ENCODE results near the gene TPI1.

The TPI1 gene

DNA sequence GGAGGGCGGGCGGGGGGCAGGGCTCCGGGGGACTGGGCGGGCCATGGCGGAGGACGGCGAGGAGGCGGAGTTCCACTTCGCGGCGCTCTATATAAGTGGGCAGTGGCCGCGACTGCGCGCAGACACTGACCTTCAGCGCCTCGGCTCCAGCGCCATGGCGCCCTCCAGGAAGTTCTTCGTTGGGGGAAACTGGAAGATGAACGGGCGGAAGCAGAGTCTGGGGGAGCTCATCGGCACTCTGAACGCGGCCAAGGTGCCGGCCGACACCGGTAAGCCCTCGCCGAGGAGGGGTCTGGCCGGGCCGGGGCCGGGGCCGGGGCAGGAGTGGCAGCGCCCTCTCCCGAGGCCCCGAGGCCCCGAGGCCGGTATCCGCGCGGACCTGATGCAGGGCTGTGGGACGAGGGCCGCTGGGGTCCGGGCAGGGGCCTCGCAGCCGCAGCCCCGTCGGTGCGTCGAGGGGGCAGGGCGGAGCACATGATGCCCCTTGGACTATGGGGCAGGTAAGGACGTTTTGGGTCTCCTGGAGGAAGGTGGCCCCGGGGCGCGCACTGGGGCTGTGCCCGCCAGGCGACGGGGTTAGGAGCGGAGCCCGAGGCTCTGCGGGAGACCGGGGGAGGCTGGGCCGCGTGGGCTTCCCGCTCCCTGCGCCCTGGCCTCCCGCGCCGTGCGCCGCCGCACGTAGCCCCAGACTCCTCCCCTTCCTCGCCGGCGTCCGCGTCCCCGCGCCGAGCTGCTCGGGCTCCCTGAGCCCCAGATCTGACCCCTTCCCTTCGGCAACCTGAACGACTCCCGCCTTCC lies at the start of gene TPI1:
TPI1 (plus strand) TSS at position 119 of the 798 bp plus-strand sequence; CDS start at position 155, 36 bp downstream.
- peak; percentile 34 to 76 (median 69) for DNase-seq

DNA sequence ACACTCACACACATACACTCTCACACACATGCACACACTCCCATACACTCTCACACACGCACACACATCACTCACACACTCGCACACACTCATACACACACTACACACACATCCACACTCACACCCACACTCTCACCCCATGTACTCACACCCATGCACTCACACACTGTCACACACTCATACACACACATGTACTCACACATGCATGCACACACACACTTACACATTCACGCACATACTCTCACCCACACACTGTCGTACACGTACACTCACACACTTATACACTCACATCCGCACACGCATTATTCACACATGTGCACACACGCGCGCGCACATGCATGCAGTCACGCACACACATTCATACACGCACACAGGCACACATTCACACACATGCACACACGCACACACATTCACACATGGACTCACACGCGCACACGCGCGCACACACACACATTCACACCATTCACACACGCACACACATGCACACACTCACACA lies 49.6 kb upstream of the TPI1 start:
- no peak for DNase-seq

DNA sequence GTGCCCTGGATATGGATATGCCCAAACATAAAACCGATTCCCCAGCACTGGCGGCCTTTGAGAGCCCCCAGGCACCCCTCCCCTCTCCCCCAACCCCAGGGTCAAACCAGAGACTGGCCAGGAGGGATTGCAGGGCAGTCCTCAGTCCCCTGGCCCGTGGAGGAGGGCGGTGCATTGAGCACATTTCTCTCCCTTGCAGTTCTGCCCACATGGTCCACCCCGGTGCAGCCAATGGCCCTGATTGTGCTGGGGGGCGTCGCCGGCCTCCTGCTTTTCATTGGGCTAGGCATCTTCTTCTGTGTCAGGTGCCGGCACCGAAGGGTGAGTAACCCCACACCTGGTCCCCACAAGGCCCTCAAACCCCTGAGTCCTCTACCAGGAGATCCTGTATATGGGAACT lies 49.1 kb upstream of the TPI1 start:
- no peak for DNase-seq

DNA sequence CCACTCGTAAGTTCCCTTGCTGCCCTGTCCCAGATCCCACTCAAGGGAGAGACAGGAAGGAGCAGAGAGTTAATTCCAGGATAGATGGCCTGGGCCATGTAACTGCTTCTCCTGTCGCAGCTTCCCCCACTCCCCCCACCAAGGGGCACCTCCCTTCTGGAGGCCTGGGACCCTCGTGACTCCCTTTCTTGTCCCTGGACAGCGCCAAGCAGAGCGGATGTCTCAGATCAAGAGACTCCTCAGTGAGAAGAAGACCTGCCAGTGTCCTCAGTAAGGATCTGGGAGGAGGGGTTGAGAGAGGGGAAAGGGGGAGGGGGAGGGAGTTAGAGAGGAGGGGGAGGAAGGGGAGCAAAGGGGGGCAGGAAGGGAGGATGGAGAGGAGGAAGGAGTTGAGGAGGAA lies 48.7 kb upstream of the TPI1 start:
- no peak for DNase-seq

DNA sequence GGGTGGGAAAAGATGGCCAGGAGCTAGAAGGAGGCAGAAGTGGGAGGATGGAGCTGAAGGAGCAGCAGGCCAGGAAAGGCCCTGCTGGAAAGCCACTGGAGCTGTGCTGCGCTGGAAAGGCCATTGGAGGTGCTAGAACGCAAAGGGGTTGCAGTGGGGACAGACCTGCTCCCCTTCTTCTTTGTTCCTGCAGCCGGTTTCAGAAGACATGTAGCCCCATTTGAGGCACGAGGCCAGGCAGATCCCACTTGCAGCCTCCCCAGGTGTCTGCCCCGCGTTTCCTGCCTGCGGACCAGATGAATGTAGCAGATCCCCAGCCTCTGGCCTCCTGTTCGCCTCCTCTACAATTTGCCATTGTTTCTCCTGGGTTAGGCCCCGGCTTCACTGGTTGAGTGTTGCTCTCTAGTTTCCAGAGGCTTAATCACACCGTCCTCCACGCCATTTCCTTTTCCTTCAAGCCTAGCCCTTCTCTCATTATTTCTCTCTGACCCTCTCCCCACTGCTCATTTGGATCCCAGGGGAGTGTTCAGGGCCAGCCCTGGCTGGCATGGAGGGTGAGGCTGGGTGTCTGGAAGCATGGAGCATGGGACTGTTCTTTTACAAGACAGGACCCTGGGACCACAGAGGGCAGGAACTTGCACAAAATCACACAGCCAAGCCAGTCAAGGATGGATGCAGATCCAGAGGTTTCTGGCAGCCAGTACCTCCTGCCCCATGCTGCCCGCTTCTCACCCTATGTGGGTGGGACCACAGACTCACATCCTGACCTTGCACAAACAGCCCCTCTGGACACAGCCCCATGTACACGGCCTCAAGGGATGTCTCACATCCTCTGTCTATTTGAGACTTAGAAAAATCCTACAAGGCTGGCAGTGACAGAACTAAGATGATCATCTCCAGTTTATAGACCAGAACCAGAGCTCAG lies 48.0 kb upstream of the TPI1 start:
- no peak for DNase-seq

DNA sequence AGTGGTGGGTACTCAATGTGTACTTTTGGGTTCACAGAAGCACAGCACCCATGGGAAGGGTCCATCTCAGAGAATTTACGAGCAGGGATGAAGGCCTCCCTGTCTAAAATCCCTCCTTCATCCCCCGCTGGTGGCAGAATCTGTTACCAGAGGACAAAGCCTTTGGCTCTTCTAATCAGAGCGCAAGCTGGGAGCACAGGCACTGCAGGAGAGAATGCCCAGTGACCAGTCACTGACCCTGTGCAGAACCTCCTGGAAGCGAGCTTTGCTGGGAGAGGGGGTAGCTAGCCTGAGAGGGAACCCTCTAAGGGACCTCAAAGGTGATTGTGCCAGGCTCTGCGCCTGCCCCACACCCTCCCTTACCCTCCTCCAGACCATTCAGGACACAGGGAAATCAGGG lies 47.2 kb upstream of the TPI1 start:
- no peak for DNase-seq

DNA sequence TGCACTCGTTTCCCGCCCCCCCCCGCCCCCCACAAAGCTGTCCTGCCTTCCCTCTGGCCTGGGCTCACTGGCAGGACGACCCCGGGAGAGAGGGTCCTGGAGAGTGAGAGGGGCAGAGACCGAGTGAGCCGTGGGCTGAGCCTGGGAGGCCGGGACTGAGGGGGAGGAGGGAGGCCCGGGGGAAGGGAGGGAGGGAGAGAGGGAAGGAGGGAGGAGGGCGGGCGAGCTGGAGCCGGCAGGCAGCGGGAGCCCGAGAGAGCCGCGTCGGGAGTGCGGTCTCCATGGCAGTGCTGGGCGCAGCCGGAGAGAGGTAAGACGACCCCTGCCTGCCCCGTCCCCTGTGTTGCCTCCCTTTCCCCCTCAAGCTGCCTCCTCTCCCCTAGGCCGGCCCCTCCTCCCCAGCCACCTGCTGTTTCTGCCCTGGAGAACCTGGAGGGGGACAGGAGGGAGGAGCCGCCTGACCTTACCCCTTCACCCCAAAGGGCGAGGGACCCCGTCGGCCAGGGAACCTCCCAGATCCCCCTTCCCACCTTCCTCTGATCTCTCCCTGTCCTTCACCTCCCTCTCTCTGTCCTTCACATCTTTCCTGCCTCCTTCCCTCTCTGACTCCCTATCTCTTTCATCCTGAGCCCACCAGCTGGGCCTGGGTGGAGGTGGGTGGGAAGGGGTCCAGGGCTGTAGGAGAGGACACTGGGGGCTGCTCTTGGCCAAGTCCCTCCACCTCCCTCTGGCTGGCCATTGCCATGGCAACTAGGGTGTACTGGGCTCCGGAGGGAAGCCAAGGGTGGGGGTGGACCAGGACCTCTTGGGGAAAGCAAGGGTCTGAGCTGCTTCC lies 45.5 kb upstream of the TPI1 start, which contains the start of gene GPR162:
GPR162 (plus strand) TSS at position 231 of the 835 bp plus-strand sequence. CDS start 2,078 bp downstream, outside the sequence.
- peak in 1 of 6 experiments; percentile 35 for DNase-seq

DNA sequence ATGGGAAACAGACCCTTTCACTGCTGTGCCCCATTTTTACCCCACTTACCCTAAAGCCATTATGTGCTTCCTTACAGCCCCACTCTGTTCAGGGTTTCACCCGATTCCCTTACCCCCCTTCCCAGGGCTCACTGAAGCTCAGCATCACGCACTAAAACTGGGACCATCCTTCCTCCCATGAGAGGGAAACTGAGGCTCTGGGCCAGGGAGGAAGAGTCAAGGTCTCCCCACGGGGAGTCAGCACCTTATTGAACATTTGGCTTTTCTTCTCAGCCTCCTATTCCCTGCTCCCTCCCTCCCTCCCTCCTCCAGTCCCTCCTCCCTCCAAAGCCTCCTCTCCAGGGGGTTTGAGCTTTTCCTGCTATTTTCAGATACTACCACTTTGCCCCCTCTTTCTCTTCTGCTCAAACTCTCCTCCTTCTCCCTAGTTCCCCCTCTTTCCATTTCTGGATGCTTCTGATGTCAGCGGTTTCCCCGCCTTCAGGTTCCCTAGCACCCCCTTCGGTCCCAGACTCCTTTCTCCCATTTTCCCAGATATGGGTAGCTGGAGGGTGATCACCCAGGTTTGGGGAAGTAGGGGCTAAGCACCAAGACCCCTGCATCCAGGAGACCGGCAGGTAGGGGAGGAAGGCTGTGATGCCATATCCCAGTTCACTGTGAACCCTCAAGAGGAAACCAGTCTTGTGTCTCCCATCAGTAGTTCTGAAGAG lies 44.8 kb upstream of the TPI1 start:
- no peak for DNase-seq

DNA sequence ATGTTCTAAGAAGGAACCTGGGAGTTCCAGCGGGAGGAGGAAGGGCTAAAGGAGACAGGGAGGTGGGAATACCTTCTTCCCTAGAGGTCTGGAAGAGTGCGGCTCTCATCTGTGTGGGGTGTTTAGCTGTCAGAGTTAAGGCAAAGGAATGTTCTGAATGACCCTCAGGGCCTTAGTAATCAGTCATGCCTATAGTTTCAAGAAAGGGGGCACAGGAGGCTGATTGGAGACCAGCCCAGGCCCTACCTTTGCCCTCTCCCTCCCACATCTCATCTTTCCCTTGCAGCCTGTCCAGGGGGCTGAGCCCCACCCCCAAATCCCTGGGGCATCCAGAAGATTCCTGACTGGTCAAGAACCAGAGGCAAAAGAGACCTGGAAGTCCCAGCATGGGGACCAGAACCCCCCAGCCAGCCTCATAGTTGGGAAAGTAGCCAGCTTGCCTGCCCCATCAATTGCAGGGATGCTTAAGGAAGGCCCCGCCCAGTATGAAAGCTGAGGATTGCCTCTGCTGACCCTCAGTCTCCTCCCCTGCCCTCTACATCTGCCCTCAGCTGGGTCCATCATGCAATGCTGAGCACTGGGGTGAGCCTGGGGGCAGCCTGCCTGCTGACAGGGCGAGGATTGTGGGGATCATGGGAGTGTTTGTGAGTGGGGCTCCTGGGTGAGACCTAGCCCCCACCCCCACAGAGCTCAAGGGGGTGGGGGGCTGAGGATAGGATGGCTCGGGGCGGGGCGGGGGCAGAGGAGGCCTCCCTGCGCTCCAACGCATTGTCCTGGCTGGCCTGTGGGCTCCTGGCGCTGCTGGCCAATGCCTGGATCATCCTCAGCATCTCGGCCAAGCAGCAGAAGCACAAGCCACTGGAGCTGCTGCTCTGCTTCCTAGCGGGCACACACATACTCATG lies 43.9 kb upstream of the TPI1 start:
- DNase-seq: no peak

DNA sequence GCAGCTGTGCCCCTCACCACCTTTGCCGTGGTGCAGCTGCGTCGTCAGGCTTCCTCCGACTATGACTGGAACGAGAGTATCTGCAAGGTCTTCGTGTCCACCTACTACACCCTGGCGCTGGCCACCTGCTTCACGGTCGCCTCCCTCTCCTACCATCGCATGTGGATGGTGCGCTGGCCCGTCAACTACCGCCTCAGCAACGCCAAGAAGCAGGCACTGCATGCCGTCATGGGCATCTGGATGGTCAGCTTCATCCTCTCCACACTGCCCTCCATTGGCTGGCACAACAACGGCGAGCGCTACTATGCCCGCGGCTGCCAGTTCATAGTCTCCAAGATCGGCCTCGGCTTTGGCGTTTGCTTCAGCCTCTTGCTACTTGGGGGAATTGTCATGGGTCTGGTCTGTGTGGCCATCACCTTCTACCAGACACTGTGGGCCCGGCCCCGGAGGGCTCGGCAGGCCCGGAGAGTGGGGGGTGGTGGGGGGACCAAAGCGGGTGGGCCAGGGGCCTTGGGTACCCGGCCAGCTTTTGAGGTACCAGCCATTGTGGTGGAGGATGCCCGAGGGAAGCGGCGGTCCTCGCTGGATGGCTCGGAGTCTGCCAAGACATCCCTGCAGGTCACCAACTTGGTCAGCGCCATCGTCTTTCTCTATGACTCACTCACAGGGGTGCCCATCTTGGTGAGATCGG lies 43.1 kb upstream of the TPI1 start:
- no peak for DNase-seq

DNA sequence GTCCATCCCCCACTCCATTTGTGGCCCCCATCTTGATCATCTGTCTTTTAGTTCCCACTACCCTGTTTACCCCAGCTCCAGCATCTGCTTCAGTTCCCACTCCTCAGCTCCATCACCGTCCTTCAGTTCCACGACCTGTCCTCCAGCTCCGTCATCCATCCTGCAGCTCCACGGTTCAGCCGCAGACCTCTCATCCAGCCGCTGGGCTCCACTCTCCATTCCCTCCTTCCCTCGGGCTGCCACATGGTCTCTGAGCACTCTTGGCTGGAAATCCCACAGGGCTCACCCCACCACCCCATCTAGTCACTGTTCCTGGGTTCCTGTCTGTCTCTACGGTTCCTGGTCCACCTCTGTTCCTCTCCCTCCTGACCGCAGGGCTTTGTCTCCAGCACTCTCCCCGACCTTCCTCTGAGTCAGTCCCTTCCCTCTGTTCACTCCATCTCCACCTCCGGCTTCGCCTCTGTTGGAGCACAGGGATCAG lies 42.4 kb upstream of the TPI1 start:
- DNase-seq: no peak

DNA sequence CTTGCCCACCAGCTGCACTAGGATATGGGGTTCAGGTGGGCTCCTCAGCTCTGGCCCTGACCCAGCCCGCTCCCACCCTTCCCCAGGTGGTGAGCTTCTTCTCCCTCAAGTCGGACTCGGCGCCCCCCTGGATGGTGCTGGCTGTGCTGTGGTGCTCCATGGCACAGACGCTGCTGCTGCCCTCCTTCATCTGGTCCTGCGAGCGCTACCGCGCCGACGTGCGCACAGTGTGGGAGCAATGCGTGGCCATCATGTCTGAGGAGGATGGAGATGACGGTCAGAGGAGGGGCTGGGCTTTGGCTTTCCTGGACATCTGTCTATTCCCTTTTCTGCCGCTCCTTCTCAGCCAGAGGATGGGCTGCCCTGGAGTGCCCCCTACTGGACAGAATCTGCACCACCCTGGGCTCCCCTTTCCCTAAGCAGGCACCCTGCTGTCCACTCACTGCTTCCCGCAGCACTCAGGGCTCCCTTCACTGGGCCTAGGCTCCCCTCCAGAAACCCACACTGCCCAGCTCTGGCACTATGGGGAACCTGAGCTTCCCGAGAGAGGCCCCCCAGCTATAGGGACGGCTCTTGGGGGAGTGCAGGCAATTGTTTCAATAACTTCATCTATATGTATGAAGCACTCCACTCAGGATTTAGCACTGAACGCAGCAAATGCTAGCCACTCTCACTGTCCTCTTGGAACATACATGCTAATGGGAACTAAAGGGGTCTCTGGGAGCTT lies 41.8 kb upstream of the TPI1 start:
- DNase-seq: peak; percentile 63 to 89 (median 78)

DNA sequence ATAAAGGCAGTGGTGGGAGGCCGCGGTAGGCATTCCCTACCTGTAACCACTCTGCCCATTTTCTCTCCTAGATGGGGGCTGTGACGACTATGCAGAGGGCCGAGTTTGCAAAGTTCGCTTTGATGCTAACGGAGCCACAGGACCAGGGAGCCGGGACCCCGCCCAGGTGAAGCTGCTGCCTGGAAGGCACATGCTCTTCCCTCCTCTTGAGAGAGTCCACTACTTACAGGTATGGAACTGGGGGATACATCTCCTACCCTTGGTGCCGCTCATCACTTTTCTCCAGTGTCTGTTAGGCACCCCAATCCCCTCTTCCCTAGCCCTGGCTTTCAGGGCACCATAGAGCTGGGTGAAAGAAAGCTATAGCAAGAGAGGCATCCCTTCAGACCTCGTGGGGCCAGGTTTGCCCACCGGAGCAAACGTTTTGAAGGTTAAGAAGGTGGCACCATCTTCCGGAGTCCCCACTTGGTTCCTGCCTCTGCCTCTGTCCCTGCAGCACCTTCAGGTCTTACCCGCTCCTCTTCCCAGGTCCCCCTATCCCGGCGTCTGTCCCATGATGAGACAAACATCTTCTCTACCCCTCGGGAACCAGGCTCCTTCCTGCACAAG lies 41.1 kb upstream of the TPI1 start:
- no peak for DNase-seq

DNA sequence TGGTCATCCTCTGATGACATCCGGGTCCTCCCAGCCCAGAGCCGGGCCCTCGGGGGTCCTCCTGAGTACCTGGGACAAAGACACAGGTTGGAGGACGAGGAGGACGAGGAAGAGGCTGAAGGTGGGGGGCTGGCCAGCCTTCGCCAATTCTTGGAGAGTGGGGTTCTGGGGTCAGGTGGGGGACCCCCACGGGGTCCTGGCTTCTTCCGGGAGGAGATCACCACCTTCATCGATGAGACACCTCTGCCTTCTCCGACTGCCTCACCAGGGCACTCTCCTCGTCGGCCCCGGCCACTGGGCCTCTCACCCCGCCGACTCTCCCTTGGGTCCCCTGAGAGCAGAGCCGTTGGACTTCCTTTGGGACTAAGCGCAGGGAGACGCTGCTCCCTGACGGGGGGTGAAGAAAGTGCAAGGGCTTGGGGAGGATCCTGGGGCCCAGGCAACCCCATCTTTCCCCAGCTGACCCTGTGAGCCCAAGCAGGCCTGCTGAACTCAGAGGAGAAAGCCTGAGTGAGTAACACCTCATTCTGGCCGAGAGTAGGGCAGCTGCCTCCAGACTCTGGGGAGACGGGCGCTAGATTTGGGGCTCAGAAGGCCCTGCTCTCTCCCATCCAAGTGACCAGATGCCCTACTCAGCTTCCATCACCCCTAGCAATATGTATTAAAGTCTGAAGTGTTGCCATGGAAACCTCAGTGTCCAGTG lies 40.4 kb upstream of the TPI1 start:
- DNase-seq: no peak

DNA sequence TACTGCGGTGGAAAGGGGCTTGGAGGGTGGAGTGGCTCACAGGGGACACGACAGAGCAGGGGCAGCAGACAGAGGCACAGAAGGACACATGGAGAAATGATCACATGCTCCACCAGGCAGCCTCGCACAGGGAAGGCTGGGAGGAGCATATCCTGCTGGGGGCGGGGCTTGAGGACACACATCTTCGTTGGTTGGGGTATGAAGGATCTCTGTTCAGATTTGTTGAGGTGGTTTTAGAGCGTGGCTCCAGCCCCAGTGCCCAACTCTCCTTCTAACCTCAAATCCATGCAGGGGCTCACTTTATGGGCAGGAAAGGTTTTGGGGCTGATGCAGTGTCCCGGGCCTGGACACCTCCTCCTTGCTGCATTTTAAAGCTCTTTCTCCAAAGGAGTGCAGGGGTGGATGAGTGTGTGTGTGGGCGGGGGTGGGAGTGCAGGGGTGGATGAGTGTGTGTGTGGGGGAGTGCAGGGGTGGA lies 39.9 kb upstream of the TPI1 start:
- DNase-seq: peak in 5 of 6 experiments; percentile 9 to 44 (median 23)

DNA sequence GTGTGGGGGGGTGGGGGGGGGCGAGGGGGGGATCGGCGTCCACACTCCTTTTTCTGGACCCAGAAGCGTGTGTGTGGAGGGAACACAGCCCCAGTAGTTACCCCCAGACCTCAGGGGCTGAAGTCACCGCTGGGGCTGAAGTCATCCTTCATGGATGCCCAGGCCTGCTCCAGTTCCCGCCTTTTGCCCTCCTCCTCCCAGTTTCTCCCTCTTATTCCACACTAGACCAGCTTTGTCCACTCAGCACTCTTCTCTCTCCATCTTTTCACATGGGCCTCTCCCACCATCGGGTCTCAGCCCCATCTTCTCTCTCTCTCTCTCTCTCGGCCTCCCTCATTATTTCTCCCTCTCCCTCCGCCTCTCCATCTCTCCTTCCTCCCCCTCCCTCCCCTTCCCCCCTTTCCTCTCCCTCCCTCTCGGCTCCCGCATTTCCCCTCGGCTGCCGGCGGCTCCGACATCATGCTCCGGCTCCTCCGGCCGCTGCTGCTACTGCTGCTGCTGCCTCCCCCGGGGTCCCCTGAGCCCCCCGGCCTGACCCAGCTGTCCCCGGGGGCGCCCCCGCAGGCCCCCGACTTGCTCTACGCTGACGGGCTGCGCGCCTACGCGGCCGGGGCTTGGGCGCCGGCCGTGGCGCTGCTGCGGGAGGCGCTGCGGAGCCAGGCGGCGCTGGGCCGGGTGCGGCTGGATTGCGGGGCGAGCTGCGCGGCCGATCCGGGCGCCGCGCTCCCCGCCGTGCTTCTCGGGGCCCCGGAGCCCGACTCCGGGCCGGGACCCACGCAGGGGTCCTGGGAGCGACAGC lies 39.1 kb upstream of the TPI1 start, which contains the start of gene P3H3:
P3H3 (plus strand) TSS at position 426 of the 799 bp plus-strand sequence; CDS start at position 460, 34 bp downstream.
- DNase-seq: peak in 4 of 6 experiments; percentile 34 to 67 (median 53)
